Astrocyte (in vitro differentiated cells and primary cell): ENCODE results near the gene PTH2R. TPM values are rescaled to one million over a fixed set of nuclear protein-coding genes. Genes with fewer than 3 reads are reported as not detected.

Experiments used
- DNase-seq: peaks from one replicate; pipeline ENCODE4 v3.0.0-alpha.2; 2010; ENCODE audit warnings: low read depth
- FAIRE-seq: peaks from 2 replicates; lab custom pipeline; 2011; peaks lifted over from hg19 to GRCh38; lab: Jason Lieb, UNC
- H2AFZ ChIP-seq: 2 replicates; pipeline ENCODE4 v1.6.0; 2012; ENCODE audit warnings: low read depth, low read length, inconsistent platforms
- H3K27ac ChIP-seq: 2 replicates; pipeline ENCODE4 v1.5.1; 2011; ENCODE audit warnings: low read depth, low read length, inconsistent platforms
- H3K27me3 ChIP-seq: 2 replicates; pipeline ENCODE4 v1.6.0; 2011; ENCODE audit warnings: low read length, inconsistent platforms; ENCODE audit not compliant: insufficient read depth
- H3K36me3 ChIP-seq: 2 replicates; pipeline ENCODE4 v1.5.1; 2011; ENCODE audit warnings: low read length, inconsistent platforms; ENCODE audit not compliant: insufficient read depth
- H3K4me1 ChIP-seq: 2 replicates; pipeline ENCODE4 v1.5.1; 2011; ENCODE audit warnings: low read length, inconsistent platforms; ENCODE audit not compliant: insufficient read depth
- H3K4me2 ChIP-seq: 2 replicates; pipeline ENCODE4 v1.6.0; 2012; ENCODE audit warnings: low read length, inconsistent platforms
- H3K4me3 ChIP-seq: 2 replicates; pipeline ENCODE4 v1.5.1; 2011; ENCODE audit warnings: low read depth, mild to moderate bottlenecking, low read length, inconsistent platforms; ENCODE audit not compliant: insufficient read depth
- H3K79me2 ChIP-seq: 2 replicates; pipeline ENCODE4 v1.6.0; 2012; ENCODE audit warnings: mild to moderate bottlenecking, low read length, inconsistent platforms; ENCODE audit not compliant: insufficient read depth
- H3K9ac ChIP-seq: 2 replicates; pipeline ENCODE4 v1.6.0; 2012; ENCODE audit warnings: mild to moderate bottlenecking, low read length, inconsistent platforms
- H3K9me3 ChIP-seq: 2 replicates; pipeline ENCODE4 v1.5.1; 2012; ENCODE audit warnings: low read depth, mild to moderate bottlenecking, low read length, inconsistent platforms; ENCODE audit not compliant: insufficient read depth
- H4K20me1 ChIP-seq: 2 replicates; pipeline ENCODE4 v1.6.0; 2012; ENCODE audit warnings: low read length, inconsistent platforms; ENCODE audit not compliant: insufficient read depth
- H3K27ac Mint-ChIP-seq: one replicate; pipeline ENCODE4 v1.8.0; 2021; ENCODE audit warnings: mild to moderate bottlenecking, mixed read lengths; ENCODE audit not compliant: unreplicated experiment
- H3K27me3 Mint-ChIP-seq: one replicate; pipeline ENCODE4 v1.8.0; 2021; ENCODE audit warnings: low read depth, mixed read lengths; ENCODE audit not compliant: unreplicated experiment
- H3K36me3 Mint-ChIP-seq: one replicate; pipeline ENCODE4 v1.8.0; 2021; ENCODE audit warnings: low read depth, mixed read lengths; ENCODE audit not compliant: unreplicated experiment
- H3K4me1 Mint-ChIP-seq: one replicate; pipeline ENCODE4 v1.8.0; 2021; ENCODE audit warnings: low read depth, mixed read lengths; ENCODE audit not compliant: unreplicated experiment
- H3K4me3 Mint-ChIP-seq: one replicate; pipeline ENCODE4 v1.8.0; 2021; ENCODE audit warnings: mild to moderate bottlenecking, moderate library complexity, mixed read lengths; ENCODE audit not compliant: unreplicated experiment
- H3K9me3 Mint-ChIP-seq: one replicate; pipeline ENCODE4 v1.8.0; 2021; ENCODE audit warnings: mild to moderate bottlenecking, mixed read lengths; ENCODE audit not compliant: unreplicated experiment
- CTCF ChIP-seq: IDR thresholded peaks from 2 replicates; pipeline ENCODE4 v1.5.1; 2011; ENCODE audit warnings: low read depth, mild to moderate bottlenecking, inconsistent platforms, low read length, moderate library complexity; ENCODE audit not compliant: insufficient read depth
- EZH2 ChIP-seq: IDR thresholded peaks from 2 replicates; pipeline ENCODE4 v1.6.1; 2012; ENCODE audit warnings: mild to moderate bottlenecking, low read length, inconsistent platforms; ENCODE audit not compliant: insufficient read depth
- total RNA-seq: library from RNA; stranded (reverse); gene quantifications from 2 replicates; pipeline ENCODE4 v1.2.1, GENCODE V29; 2021

Gene PTH2R
- total RNA-seq, 1 donor from 2014 or later = not detected

- Histone ChIP-seq H3K9me3 (no peaks in the 10 kb centered on the region), H3K36me3 (no peaks in the 10 kb centered on the region), H3K4me2 (no peak overlapping the region), H3K27ac (no peak overlapping the region), H4K20me1 (no peaks in the 10 kb centered on the region), H3K27me3 (peaks cover 10% of the 10 kb centered on the region), H2AFZ (no peak overlapping the region), H3K4me3 (no peak overlapping the region), H3K9ac (no peak overlapping the region), H3K4me1 (no peaks in the 10 kb centered on the region), H3K79me2 (no peaks in the 10 kb centered on the region)
- Mint-ChIP-seq H3K4me1 (peaks cover 9% of the 10 kb centered on the region), H3K4me3 (no peak overlapping the region), H3K9me3 (no peaks in the 10 kb centered on the region), H3K27ac (peak overlapping the region; percentile 59), H3K36me3 (peaks cover 3% of the 10 kb centered on the region), H3K27me3 (no peaks in the 10 kb centered on the region)
- no peak for DNase-seq
- FAIRE-seq = no peak
- TF ChIP-seq EZH2 (no peak), CTCF (no peak)
Observed at GRCh38 chr2:208370881-208371633, 35.5 kb upstream of the PTH2R start.

GRCh38 chr2:208371634-208371935, 35.0 kb upstream of the PTH2R start:
- Histone ChIP-seq H3K27me3 (peaks cover 11% of the 10 kb centered on the region), H3K4me1 (no peaks in the 10 kb centered on the region), H3K9ac (no peak overlapping the region), H2AFZ (no peak overlapping the region), H3K36me3 (no peaks in the 10 kb centered on the region), H3K4me2 (no peak overlapping the region), H3K4me3 (no peak overlapping the region), H4K20me1 (no peaks in the 10 kb centered on the region), H3K27ac (no peak overlapping the region), H3K79me2 (no peaks in the 10 kb centered on the region), H3K9me3 (no peaks in the 10 kb centered on the region)
- no peak overlapping the region for H3K27ac Mint-ChIP-seq
- H3K9me3 Mint-ChIP-seq = no peaks in the 10 kb centered on the region
- no peak overlapping the region for H3K4me3 Mint-ChIP-seq
- TF ChIP-seq CTCF (no peak), EZH2 (no peak)
- no peak for DNase-seq
- H3K4me1 Mint-ChIP-seq = peaks cover 9% of the 10 kb centered on the region
- FAIRE-seq = no peak
- no peaks in the 10 kb centered on the region for H3K27me3 Mint-ChIP-seq
- H3K36me3 Mint-ChIP-seq = peaks cover 3% of the 10 kb centered on the region

GRCh38 chr2:208373460-208374089, 33.0 kb upstream of the PTH2R start:
- no peak overlapping the region for H3K27ac ChIP-seq
- H3K36me3 ChIP-seq = no peaks in the 10 kb centered on the region
- H3K79me2 ChIP-seq = no peaks in the 10 kb centered on the region
- FAIRE-seq (no peak), DNase-seq (no peak)
- no peak overlapping the region for H3K4me3 ChIP-seq
- Mint-ChIP-seq H3K27ac (no peak overlapping the region), H3K4me1 (peaks cover 9% of the 10 kb centered on the region), H3K4me3 (no peak overlapping the region), H3K36me3 (peaks cover 3% of the 10 kb centered on the region), H3K9me3 (no peaks in the 10 kb centered on the region), H3K27me3 (no peaks in the 10 kb centered on the region)
- H2AFZ ChIP-seq = no peak overlapping the region
- H3K4me1 ChIP-seq = no peaks in the 10 kb centered on the region
- no peaks in the 10 kb centered on the region for H3K9me3 ChIP-seq
- H3K4me2 ChIP-seq = no peak overlapping the region
- H3K27me3 ChIP-seq = peaks cover 11% of the 10 kb centered on the region
- H4K20me1 ChIP-seq = no peaks in the 10 kb centered on the region
- no peak for TF ChIP-seq EZH2
- TF ChIP-seq CTCF = peak; percentile 89
- H3K9ac ChIP-seq = no peak overlapping the region
